ENCODE results near the gene ERC1. TPM values are rescaled to one million over a fixed set of nuclear protein-coding genes. Genes with fewer than 3 reads are reported as not detected.
A peak's percentile ranks its signal among the peaks of the same experiment; 100 is the strongest.

Gene ERC1
- total RNA-seq, 2 donors from 2014 or later: 26.9 to 41.9 TPM

DNA sequence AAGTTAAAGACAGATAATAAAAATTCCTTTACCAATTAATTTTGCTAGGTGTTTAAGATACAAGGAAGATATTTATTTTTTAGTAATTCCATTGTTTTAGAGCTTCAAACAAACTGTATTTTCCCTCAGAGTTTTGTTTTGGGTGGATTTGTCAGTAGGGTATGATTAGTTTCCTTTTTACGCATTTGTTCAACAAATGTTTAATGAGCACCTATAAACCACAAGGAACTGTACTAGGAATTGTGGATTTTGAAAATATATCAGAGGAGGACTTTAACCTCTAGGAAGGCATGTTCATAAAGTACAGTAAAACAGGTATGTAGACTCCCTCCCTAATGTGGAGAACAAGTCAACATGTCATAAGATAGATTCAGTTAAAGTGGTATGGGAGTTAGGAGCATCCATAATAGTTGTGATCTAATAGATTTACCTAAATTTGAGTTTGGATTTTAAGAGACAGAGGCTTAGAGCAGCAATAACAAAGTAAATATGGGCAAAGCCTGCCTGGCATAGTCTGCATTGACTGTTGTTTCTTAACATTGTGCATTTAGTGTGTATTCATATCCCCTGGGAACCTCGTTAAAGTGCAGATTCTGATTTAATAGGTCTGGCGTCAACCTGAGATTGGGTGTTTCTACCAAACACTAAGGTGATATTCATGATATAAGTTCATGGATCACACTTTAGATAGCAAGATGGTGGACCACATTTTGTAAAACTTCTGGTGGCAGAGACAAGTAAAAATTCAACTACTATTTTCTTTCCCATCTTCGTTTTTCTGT is 232.0 kb downstream of the ERC1 start:
- no peak overlapping the region for H3K9ac ChIP-seq (ENCODE audit: low read depth in 2 of 2, low read length in 2 of 2)
- TF ChIP-seq, protein P1, sequence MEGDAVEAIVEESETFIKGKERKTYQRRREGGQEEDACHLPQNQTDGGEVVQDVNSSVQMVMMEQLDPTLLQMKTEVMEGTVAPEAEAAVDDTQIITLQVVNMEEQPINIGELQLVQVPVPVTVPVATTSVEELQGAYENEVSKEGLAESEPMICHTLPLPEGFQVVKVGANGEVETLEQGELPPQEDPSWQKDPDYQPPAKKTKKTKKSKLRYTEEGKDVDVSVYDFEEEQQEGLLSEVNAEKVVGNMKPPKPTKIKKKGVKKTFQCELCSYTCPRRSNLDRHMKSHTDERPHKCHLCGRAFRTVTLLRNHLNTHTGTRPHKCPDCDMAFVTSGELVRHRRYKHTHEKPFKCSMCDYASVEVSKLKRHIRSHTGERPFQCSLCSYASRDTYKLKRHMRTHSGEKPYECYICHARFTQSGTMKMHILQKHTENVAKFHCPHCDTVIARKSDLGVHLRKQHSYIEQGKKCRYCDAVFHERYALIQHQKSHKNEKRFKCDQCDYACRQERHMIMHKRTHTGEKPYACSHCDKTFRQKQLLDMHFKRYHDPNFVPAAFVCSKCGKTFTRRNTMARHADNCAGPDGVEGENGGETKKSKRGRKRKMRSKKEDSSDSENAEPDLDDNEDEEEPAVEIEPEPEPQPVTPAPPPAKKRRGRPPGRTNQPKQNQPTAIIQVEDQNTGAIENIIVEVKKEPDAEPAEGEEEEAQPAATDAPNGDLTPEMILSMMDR (IDR thresholded peaks at IDR 0.05): no peak
- H3K27me3 ChIP-seq: no peaks in the 10 kb centered on the region
- no peaks in the 10 kb centered on the region for H3K36me3 ChIP-seq
- no peak overlapping the region for H3K4me3 ChIP-seq
- H3K9me3 ChIP-seq: no peaks in the 10 kb centered on the region
- peak overlapping the region; percentile 10 for H3K27ac ChIP-seq
- intact Hi-C loops (cut with DNase I): no loop called here
- no peak for DNase-seq
- no peaks in the 10 kb centered on the region for H3K4me1 ChIP-seq

DNA sequence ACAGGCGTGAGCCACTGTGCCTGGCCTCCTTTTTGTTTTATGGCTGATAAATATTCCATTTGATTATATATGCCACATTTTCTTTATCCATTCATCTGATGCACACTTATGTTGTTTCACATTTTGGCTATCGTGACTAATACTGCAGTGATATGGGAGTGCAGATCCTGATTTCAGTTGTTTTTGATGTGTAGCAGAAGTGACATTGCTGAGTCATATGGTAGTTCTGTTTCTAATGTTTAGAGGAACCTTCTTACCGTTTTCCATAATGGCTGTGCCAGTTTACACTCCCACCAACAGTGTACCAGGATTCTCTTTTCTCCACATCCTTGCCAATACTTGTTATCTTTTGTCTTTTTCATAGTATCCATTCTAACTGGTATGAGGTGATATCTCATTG is 235.9 kb downstream of the ERC1 start:
- no peaks in the 10 kb centered on the region for H3K27me3 ChIP-seq
- intact Hi-C loops (cut with DNase I): no loop called here
- no peak overlapping the region for H3K4me3 ChIP-seq
- H3K9me3 ChIP-seq: no peaks in the 10 kb centered on the region
- H3K9ac ChIP-seq (ENCODE audit: low read depth in 2 of 2, low read length in 2 of 2): no peak overlapping the region
- no peaks in the 10 kb centered on the region for H3K36me3 ChIP-seq
- TF ChIP-seq, protein P1 (IDR thresholded peaks at IDR 0.05): no peak
- DNase-seq: no peak
- H3K27ac ChIP-seq: no peak overlapping the region
- H3K4me1 ChIP-seq: no peaks in the 10 kb centered on the region

DNA sequence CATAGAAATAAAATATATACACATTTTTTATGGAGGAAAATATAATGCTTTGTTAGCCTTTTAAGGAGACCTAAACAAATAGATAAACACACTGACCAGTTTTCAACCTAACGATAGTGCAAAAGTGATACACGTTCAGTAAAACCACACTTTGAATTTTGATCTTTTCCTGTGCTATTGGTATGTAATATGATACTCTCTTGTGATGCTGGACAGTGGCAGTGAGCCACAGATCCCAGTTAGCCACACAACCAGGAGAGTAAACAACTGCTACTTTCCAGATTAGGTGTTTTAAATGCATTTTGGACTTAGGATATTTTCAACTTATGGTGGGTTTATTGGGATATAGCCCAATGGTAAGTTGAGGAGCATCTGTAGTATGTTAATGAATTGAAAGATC is 243.1 kb downstream of the ERC1 start:
- TF ChIP-seq, protein P1 (IDR thresholded peaks at IDR 0.05): no peak
- Histone ChIP-seq H3K27me3 (no peaks in the 10 kb centered on the region), H3K9me3 (no peaks in the 10 kb centered on the region), H3K27ac (no peak overlapping the region), H3K4me3 (no peak overlapping the region), H3K36me3 (no peaks in the 10 kb centered on the region), H3K9ac (ENCODE audit: low read depth in 2 of 2, low read length in 2 of 2) (no peak overlapping the region), H3K4me1 (no peaks in the 10 kb centered on the region)
- intact Hi-C loops (cut with DNase I): no loop called here
- no peak for DNase-seq

GRCh38 chr12:1246637-1247036 is 255.6 kb downstream of the ERC1 start:
- H3K36me3 ChIP-seq: no peaks in the 10 kb centered on the region
- no peak overlapping the region for H3K9ac ChIP-seq (ENCODE audit: low read depth in 2 of 2, low read length in 2 of 2)
- H3K9me3 ChIP-seq: no peaks in the 10 kb centered on the region
- no peak overlapping the region for H3K27ac ChIP-seq
- DNase-seq: no peak
- H3K4me1 ChIP-seq: no peaks in the 10 kb centered on the region
- H3K27me3 ChIP-seq: no peaks in the 10 kb centered on the region
- H3K4me3 ChIP-seq: no peak overlapping the region
- TF ChIP-seq, protein P1 (IDR thresholded peaks at IDR 0.05): no peak
- intact Hi-C loops (cut with DNase I): no loop called here

DNA sequence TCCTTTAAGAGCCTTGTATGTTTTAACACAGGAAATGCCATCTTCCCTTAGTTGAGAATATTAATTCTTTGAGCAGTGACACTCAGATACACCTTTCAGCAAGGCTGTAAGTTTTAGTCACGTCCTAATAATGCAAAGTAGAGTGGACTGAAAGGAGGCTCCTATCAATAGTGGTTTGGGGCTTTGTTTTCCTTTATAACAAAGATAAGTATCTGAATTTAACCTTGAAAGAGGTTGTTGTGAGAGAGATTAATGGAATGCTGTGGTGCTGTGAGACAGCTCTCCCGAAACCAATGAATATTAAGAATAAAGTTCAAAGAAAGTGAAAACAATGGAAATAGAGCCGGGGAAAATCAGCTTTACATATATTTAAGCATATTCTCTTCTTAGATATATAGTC is 259.6 kb downstream of the ERC1 start:
- TF ChIP-seq, protein P1 (IDR thresholded peaks at IDR 0.05): no peak
- H3K4me3 ChIP-seq: no peak overlapping the region
- H3K27ac ChIP-seq: no peak overlapping the region
- intact Hi-C loops (cut with DNase I): no loop called here
- DNase-seq: no peak
- H3K27me3 ChIP-seq: no peaks in the 10 kb centered on the region
- no peaks in the 10 kb centered on the region for H3K9me3 ChIP-seq
- H3K36me3 ChIP-seq: no peaks in the 10 kb centered on the region
- no peak overlapping the region for H3K9ac ChIP-seq (ENCODE audit: low read depth in 2 of 2, low read length in 2 of 2)
- no peaks in the 10 kb centered on the region for H3K4me1 ChIP-seq

Measured in colonic mucosa (tissue), 4 donors.